ENCODE results near the gene ADPRS. TPM values are rescaled to one million over a fixed set of nuclear protein-coding genes. Genes with fewer than 3 reads are reported as not detected.

ADPRS gene
- total and polyA plus RNA-seq, 8 donors = 6.1 to 28.8 (median 10.7) TPM

DNA sequence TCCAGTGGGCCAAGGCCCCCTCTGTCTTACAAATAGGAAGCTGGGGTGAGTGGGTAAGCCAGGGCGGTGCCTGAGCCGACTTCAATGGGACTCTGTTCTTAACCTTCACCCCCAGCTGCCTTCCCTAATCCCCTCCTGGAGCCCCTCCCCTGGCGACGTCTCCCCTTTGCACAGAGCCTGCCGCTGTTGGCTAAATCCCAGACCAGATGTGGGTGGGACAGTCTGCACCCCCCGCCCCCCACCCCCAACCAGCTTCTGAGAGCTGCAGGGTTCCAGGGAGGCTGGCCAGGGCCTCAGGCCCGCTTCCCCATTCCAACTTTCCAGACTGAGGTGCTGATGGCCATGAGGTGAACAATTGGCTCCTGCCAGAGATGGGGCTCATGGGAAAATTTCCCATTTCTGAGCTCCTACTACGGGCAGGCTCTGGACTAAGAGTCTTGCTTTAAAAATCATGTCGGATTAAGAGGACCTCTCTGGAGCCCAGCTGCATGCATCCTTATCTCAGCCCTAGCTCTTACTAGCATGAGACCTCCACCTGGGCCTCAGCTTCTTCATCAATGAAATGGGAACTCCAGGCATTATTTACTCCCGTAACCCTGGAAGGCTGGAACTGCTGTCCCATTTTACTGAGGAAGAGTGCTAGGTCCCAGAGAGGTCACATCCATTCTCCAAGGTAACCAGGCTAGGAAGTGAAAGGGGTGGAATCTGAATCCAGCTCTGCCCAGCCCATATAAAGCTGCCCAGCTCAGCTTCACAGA is 29.9 kb downstream of the ADPRS start:
- 63 to 74% methylated on average over 10 of the region's 10 CpGs for WGBS, 2 donors
- Histone ChIP-seq H3K4me1 (no peaks in the 10 kb centered on the region), H3K36me3 (no peaks in the 10 kb centered on the region), H3K9me3 (no peaks in the 10 kb centered on the region), H3K27ac (no peak overlapping the region), H3K27me3 (no peaks in the 10 kb centered on the region), H3K4me3 (no peak overlapping the region)
- peak in 1 of 6 donors; percentile 1 for DNase-seq
- no peak for FAIRE-seq
- no peak for ATAC-seq
- intact Hi-C loops (cut with DNase I) = no loop called here
- TF ChIP-seq, protein P1, sequence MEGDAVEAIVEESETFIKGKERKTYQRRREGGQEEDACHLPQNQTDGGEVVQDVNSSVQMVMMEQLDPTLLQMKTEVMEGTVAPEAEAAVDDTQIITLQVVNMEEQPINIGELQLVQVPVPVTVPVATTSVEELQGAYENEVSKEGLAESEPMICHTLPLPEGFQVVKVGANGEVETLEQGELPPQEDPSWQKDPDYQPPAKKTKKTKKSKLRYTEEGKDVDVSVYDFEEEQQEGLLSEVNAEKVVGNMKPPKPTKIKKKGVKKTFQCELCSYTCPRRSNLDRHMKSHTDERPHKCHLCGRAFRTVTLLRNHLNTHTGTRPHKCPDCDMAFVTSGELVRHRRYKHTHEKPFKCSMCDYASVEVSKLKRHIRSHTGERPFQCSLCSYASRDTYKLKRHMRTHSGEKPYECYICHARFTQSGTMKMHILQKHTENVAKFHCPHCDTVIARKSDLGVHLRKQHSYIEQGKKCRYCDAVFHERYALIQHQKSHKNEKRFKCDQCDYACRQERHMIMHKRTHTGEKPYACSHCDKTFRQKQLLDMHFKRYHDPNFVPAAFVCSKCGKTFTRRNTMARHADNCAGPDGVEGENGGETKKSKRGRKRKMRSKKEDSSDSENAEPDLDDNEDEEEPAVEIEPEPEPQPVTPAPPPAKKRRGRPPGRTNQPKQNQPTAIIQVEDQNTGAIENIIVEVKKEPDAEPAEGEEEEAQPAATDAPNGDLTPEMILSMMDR (IDR thresholded peaks at IDR 0.05) = no peak

GRCh38 chr1:36119456-36119855 is 30.8 kb downstream of the ADPRS start:
- H3K36me3 ChIP-seq = no peaks in the 10 kb centered on the region
- H3K4me1 ChIP-seq = no peaks in the 10 kb centered on the region
- TF ChIP-seq, protein P1 (IDR thresholded peaks at IDR 0.05) = no peak
- H3K9me3 ChIP-seq = no peaks in the 10 kb centered on the region
- no peak overlapping the region for H3K27ac ChIP-seq
- no peaks in the 10 kb centered on the region for H3K27me3 ChIP-seq
- FAIRE-seq = no peak
- no peak for DNase-seq
- H3K4me3 ChIP-seq = no peak overlapping the region
- no peak for ATAC-seq
- intact Hi-C loops (cut with DNase I) = no loop called here
- WGBS, 2 donors = 47 to 56% methylated on average over 9 of the region's 9 CpGs

GRCh38 chr1:36122062-36123030 is 33.7 kb downstream of the ADPRS start:
- DNase-seq = no peak
- Histone ChIP-seq H3K4me1 (no peaks in the 10 kb centered on the region), H3K27me3 (no peaks in the 10 kb centered on the region), H3K27ac (no peak overlapping the region), H3K4me3 (no peak overlapping the region), H3K36me3 (no peaks in the 10 kb centered on the region), H3K9me3 (no peaks in the 10 kb centered on the region)
- 80 to 82% methylated on average over 12 of the region's 12 CpGs for WGBS, 2 donors
- FAIRE-seq = no peak
- ATAC-seq = no peak
- TF ChIP-seq, protein P1 (IDR thresholded peaks at IDR 0.05) = no peak
- intact Hi-C loops (cut with DNase I) = no loop called here

DNA sequence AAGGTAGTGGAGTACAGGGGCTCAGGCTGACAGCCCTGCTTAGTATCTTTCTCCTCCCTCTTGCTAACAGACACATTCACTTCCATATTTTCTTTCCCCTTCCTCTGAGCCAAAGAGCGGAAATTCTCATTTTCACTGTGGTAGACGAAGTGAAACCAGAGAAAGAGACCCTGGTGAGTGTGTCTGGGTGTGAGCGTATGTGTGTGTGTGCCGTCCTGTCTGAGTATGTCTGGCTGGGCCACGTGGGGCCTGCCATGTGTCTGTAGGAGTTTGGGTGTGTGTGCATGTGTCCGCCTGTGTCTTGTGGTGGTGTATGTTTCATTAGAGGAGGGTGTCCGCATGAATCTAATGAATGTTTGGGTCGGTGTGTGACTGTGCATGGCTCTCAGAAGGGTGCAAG is 34.7 kb downstream of the ADPRS start:
- FAIRE-seq = no peak

More for the DNA sequence above, 34.7 kb downstream of the ADPRS start:
- ATAC-seq = peak in 2 of 4 donors; percentile 36 to 72
- TF ChIP-seq, protein P1 (IDR thresholded peaks at IDR 0.05) = no peak
- H3K4me3 ChIP-seq = no peak overlapping the region
- H3K4me1 ChIP-seq = no peaks in the 10 kb centered on the region
- no peaks in the 10 kb centered on the region for H3K9me3 ChIP-seq
- no peak overlapping the region for H3K27ac ChIP-seq
- no peaks in the 10 kb centered on the region for H3K27me3 ChIP-seq
- 67 to 76% methylated on average over 8 of the region's 8 CpGs for WGBS, 2 donors
- no peak for DNase-seq
- no peaks in the 10 kb centered on the region for H3K36me3 ChIP-seq
- intact Hi-C loops (cut with DNase I) = no loop called here
